Measurements from ENCODE around the gene PUS1. TPM values are rescaled to one million over a fixed set of nuclear protein-coding genes. Genes with fewer than 3 reads are reported as not detected.
"Not testable (repeated sequence)": the region's sequence is repeated elsewhere in the genome, so short reads cannot be mapped to it uniquely, and the experiment has no call there.

The PUS1 gene
- total RNA-seq (10 to 100 TPM; 11.7 to 21.4 (median 18.7) TPM), polyA plus RNA-seq (10 to 100 TPM; 17.5 to 46.8 (median 20.1) TPM)
- long read RNA-seq, donor 1, full-length matches to known transcripts, result 9 of 14 reads
- long read RNA-seq, donor 1, partial matches to known transcripts, result 3 of 14 reads
- long read RNA-seq, donor 1, other reads (novel, unspliced or antisense), result 2 of 14 reads
- long read RNA-seq, donor 2, full-length matches to known transcripts, result 25 of 39 reads
- long read RNA-seq, donor 2, partial matches to known transcripts, result 2 of 39 reads
- long read RNA-seq, donor 2, other reads (novel, unspliced or antisense), result 12 of 39 reads

DNA sequence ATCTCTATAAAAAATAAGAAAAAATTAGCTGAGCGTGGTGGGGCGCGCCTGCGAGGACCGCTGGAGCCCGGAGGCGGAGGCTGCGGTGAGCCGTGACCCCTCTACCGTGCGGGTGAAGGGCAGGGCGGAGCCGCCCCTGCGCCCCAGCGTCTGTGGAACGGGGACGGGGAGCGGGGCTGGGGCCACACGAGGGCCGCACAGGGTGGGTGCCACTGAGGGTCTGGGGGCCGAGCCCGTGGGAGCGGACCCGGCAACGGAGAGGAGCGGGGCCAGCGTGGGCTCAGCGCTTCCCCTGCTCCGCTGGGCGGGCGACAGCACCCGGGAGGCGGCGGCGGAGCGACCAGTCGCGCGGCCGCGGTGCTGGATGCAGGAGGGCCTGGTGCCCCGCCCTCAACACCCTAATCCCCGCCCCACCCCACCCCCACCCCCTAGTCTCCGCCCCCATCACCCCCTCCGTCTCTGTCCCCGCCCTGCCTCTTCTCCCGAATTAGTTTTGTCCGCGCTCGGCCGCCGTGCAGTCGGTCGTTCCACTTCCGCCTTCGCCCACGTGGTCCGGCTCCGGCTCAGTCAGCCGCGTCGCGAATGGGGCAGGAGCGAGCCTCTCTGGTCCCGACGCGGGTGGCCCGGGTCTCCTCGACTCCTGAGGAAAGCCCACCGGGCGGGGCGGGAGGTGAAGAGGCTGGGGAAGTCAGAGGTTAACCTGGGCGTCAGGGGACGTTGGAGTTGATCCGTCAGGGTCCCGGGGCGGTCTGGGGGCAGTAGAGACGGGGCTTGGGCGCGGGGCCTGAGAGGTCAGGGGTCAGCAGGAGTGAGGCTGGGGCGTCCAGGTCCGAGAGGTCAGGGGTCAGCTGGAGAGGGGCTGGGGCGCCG is at the start of gene PUS1:
Gene PUS1 (plus strand): TSS at position 566 of the 870 bp plus-strand sequence. CDS start 447 bp downstream, outside the sequence.
- WGBS, 3 donors, result 0 to 1% (median 0%) methylated on average over 63 to 84 of the region's 84 CpGs

DNA sequence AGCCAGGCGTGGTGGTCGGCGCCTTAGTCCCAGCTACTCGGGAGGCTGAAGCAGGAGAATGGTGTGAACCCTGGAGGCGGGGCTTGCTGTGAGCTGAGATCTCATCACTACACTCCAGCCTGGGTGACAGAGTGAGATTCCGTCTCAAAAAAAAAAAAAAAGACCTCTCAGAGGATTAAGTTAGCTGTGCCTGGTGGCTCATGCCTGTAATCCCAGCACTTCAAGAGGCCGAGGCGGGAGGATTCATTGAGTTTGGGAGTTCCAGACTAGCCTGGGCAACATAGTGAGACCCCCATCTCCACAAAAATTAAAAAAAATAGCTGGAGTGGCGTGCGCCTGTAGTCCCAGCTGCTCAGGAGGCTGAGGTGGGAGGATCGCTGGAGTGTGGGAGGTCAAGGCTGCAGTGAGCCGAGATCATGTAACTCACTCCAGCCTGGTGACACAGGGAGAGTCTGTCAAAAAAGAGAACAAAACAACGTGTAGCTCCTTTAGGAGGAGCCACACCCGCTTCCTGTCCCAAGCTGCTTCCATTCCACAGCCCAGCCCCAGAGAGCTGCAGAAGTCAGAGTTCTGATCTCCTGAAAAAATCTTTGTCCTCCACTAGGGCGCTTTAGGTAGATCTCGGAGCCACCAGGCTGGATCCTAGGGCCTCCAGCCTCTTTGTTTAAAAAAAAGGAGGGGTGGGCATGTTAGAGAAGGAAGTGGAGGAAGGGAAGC is 46.1 kb upstream of the PUS1 start:
- peaks cover 8% of the 10 kb centered on the region for H3K9me3 ChIP-seq
- intact Hi-C loops (cut with DNase I), result no loop called here
- TF ChIP-seq, protein P1, sequence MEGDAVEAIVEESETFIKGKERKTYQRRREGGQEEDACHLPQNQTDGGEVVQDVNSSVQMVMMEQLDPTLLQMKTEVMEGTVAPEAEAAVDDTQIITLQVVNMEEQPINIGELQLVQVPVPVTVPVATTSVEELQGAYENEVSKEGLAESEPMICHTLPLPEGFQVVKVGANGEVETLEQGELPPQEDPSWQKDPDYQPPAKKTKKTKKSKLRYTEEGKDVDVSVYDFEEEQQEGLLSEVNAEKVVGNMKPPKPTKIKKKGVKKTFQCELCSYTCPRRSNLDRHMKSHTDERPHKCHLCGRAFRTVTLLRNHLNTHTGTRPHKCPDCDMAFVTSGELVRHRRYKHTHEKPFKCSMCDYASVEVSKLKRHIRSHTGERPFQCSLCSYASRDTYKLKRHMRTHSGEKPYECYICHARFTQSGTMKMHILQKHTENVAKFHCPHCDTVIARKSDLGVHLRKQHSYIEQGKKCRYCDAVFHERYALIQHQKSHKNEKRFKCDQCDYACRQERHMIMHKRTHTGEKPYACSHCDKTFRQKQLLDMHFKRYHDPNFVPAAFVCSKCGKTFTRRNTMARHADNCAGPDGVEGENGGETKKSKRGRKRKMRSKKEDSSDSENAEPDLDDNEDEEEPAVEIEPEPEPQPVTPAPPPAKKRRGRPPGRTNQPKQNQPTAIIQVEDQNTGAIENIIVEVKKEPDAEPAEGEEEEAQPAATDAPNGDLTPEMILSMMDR (IDR thresholded peaks at IDR 0.05), result no peak
- no peak for ATAC-seq
- no peaks in the 10 kb centered on the region for H3K36me3 ChIP-seq (ENCODE audit: insufficient read depth in 1 of 2, low read depth in 1 of 2)
- H3K4me3 ChIP-seq, result no peak overlapping the region
- no peaks in the 10 kb centered on the region for H3K27me3 ChIP-seq (ENCODE audit: insufficient read depth in 3 of 3, low read length in 2 of 3)
- no peak overlapping the region for H3K27ac ChIP-seq
- 77 to 84% (median 79%) methylated on average over 16 of the region's 16 CpGs for WGBS, 3 donors
- no peak for DNase-seq
- H3K4me1 ChIP-seq, result no peaks in the 10 kb centered on the region

More for the DNA sequence above, at the start of gene PUS1:
- TF ChIP-seq, protein P1 (IDR thresholded peaks at IDR 0.05), result no peak
- Histone ChIP-seq H3K4me3 (peak within 1 kb of the TSS; percentile 92), H3K27me3 (ENCODE audit: insufficient read depth in 3 of 3, low read length in 2 of 3) (no peaks in the 10 kb centered on the region), H3K9me3 (no peaks in the 10 kb centered on the region), H3K36me3 (ENCODE audit: insufficient read depth in 1 of 2, low read depth in 1 of 2) (peaks cover 3 to 31% of the 10 kb centered on the region in 2 donors), H3K4me1 (peaks cover 13% of the 10 kb centered on the region), H3K27ac (peak within 1 kb of the TSS; percentile 88)
- peak; percentile 93 to 94 (median 94) for ATAC-seq
- peak; percentile 95 to 98 for DNase-seq
- intact Hi-C loops (cut with DNase I), result loop anchor here in 1 of 2 donors (2.0 kb wide), 1 partner anchor 32 kb away; no protein-coding TSS in a partner anchor

DNA sequence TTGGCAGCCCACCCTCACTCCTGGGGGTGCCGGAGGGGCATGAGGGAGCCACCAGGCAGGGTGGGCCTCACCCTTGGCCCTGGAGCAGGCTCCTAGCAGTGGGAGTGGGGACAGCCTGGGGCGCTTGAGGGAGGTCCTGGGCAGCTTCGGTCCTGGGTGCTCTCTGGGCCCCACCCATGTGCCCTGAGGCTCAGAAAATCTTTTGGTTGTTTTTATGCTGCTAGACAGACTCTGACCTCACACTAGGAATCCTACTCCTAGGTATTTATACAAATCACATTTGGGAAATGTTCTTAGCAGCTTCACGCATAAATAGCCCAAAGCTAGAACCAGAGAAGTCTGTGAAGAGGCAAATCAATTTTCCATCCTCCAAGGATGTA is 45.6 kb upstream of the PUS1 start:
- DNase-seq (no peak), ATAC-seq (no peak)
- TF ChIP-seq, protein P1 (IDR thresholded peaks at IDR 0.05), result no peak
- H3K4me1 ChIP-seq, result no peaks in the 10 kb centered on the region
- peaks cover 8% of the 10 kb centered on the region for H3K9me3 ChIP-seq
- no peaks in the 10 kb centered on the region for H3K27me3 ChIP-seq (ENCODE audit: insufficient read depth in 3 of 3, low read length in 2 of 3)
- H3K36me3 ChIP-seq (ENCODE audit: insufficient read depth in 1 of 2, low read depth in 1 of 2), result no peaks in the 10 kb centered on the region
- intact Hi-C loops (cut with DNase I), result no loop called here
- no peak overlapping the region for H3K27ac ChIP-seq
- H3K4me3 ChIP-seq, result no peak overlapping the region
- 84 to 92% (median 89%) methylated on average over 4 of the region's 4 CpGs for WGBS, 3 donors

DNA sequence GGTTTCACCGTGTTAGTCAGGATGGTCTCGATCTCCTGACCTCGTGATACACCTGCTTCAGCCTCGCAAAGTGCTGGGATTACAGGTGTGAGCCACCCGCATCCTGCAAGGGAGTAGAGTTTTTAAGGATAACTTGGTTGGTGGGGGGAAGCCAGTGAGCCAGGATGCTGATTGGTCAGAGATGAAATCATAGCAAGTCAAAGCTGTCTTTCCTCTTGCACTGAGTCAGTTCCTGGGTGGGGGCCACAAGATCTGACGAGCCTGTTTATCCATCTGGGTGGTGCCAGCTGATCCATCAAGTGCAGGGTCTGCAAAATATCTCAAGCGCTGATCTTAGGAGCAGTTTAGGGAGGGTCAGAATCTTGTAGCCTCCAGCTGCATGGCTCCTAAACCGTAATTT is 44.0 kb upstream of the PUS1 start:
- 88 to 93% (median 92%) methylated on average over 8 of the region's 8 CpGs for WGBS, 3 donors
- H3K27me3 ChIP-seq (ENCODE audit: insufficient read depth in 3 of 3, low read length in 2 of 3); intact Hi-C loops (cut with DNase I); H3K36me3 ChIP-seq (ENCODE audit: insufficient read depth in 1 of 2, low read depth in 1 of 2); H3K27ac ChIP-seq; DNase-seq; ATAC-seq; H3K4me3 ChIP-seq; H3K9me3 ChIP-seq; H3K4me1 ChIP-seq: not testable (repeated sequence)
